HUES64 (cell line): Measurements from ENCODE around the gene SHC1.

Source experiments
- H3K27ac ChIP-seq: 2 replicates; pipeline ENCODE4 v1.7.0; 2013; ENCODE audit warnings: low read depth, low read length, inconsistent platforms
- H3K27me3 ChIP-seq: 2 replicates; pipeline ENCODE4 v1.6.1; 2013; ENCODE audit warnings: mild to moderate bottlenecking, low read length; ENCODE audit not compliant: insufficient read depth
- H3K36me3 ChIP-seq: 2 replicates; pipeline ENCODE4 v1.6.1; 2013; ENCODE audit warnings: mild to moderate bottlenecking, low read length; ENCODE audit not compliant: insufficient read depth
- H3K4me1 ChIP-seq: 2 replicates; pipeline ENCODE4 v1.6.1; 2013; ENCODE audit warnings: mild to moderate bottlenecking, low read length, moderate library complexity; ENCODE audit not compliant: insufficient read depth
- H3K4me3 ChIP-seq: 2 replicates; pipeline ENCODE4 v1.5.1; 2013; ENCODE audit warnings: mild to moderate bottlenecking, low read length, moderate library complexity
- H3K9ac ChIP-seq: 2 replicates; pipeline ENCODE4 v1.6.1; 2013; ENCODE audit warnings: mild to moderate bottlenecking, low read depth, low read length
- H3K9me3 ChIP-seq: 2 replicates; pipeline ENCODE4 v1.6.1; 2013; ENCODE audit warnings: low read depth, low read length; ENCODE audit not compliant: insufficient read depth
- WGBS: fragments of 150-250, 120-280 bp; methylation state at CpG from one replicate; pipeline ENCODE4 v1.1.7; 2013; ENCODE audit warnings: missing lambda C conversion rate; 5-methylcytosine and 5-hydroxymethylcytosine counted together

SHC1 gene

DNA sequence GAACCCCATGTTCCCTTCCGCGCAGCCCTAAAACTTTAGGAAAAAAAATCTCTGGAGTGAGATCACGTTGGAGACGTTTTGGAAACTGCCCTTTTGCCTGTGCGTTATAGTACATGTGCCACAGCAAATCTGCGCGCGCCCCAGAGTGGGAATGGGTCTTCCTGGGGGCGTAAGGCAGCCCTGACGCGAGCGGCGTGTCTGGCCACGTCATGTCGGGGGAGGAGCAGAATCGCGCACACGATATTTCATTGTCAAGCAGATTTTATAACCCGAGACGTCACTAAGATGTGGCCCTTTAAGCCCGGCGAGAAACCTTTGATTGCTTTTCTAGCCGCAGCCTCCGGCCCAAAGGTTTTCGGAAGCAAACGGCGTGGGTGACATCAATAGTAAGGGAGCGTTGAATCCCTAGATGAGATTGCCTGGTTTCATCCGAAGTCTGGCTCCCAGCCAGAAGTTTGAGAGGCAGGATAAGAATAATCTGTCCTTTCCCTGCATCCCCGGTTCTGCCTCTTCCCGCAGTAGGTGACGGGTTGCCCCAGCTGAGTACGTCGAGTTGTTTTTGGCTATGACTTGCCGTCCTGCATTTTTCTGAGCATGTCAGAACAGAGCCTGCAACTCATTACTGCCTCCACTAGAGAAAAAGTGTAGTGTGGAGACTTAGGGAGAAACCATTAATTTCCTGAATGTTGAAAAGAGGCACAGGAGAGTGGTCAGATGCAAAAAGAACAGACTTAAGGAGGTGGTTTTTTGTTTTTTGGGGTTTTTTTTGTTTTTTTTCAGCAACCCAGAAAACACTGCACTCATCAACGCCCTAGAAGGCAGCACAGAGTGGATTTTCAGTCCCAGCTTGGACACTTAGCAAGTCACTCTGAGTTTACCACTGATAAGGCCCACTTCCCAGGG, 33.2 kb downstream of the SHC1 start:
- peaks cover 8% of the 10 kb centered on the region; the same call in 1 of the 2 replicates for H3K4me1 ChIP-seq
- WGBS = 2% methylated on average over 36 of the region's 36 CpGs

DNA sequence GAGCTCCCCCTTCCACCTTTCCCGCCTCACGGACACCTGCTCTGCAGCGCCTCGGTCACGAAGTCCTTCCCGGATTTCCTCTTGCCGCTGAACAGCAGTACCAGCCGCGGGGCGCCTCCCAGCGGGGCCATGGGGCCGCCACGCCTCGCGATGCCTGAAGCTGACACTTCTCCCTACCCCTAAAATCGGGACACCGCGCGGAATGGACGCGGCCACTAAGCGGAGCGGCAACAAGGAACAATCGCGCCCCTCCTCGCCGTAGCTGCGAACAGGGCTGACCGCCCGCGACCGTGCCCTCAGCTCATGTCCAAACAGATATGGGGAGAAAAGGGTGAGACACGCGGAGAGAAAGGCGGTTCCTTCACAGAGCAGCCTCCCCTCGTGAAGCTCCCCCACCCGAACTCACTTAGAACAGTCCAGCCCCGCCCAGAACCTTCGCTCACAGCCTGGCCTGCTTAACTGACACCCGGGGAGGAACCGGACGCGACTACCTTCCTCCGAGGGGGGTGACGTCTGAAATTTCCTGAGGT, 33.9 kb downstream of the SHC1 start, which contains the start of gene PMVK:
TSS of gene PMVK (minus strand) at position 165 of the 530 bp plus-strand sequence. CDS start at position 131, 34 bp downstream.
- peaks cover 8% of the 10 kb centered on the region; the same call in 1 of the 2 replicates for H3K4me1 ChIP-seq
- peak within 1 kb of the TSS; percentile 89 for H3K27ac ChIP-seq
- peak within 1 kb of the TSS; percentile 98 for H3K9ac ChIP-seq

More for the DNA sequence above, 33.2 kb downstream of the SHC1 start:
- Histone ChIP-seq H3K27me3 (no peaks in the 10 kb centered on the region), H3K9ac (peak overlapping the region; percentile 98), H3K9me3 (no peaks in the 10 kb centered on the region), H3K36me3 (no peaks in the 10 kb centered on the region), H3K27ac (peak overlapping the region; percentile 89), H3K4me3 (peak overlapping the region; percentile 80)

DNA sequence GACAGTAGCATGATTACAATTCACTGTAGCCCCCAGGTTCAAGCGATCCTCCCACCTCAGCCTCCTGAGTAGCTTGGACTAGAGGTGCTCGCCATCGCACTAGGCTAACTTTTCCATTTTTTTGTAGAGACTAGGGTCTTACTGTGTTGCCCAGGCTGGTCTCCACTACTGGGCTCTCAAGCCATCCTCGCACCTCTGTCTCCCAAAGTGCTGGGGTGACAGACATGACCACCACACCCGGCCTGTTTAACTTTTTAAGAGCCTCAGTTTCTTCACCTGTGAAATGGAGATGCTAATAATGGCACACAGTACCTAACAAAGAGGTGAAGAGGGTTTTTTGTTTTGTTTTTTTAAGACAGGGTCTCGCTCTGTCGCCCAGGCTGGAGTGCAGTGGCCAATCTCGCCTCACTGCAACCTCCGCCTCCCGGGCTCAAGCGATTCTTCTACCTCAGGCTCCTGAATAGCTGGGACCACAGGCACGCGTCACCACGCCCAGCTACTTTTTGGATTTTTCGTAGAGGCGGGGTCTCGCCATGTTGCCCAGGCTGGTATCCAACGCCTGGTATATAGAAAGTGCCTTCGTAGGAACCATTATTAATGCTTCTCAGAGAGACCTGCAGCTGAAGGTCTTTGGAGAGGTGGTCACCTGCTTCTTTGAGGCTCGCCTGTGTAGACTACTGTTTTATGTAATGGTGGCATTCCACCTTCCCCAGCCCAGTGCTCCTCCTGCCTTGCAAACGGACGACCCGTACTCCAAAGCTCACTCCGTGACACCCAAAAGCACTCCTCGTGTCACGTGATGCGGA, 34.6 kb downstream of the SHC1 start:
- H3K4me1 ChIP-seq = peaks cover 8% of the 10 kb centered on the region; the same call in 1 of the 2 replicates
- H3K9ac ChIP-seq = peak overlapping the region; percentile 98
- H3K4me3 ChIP-seq = peak overlapping the region; percentile 80
- WGBS = 50% methylated on average over 26 of the region's 27 CpGs
- peak overlapping the region; percentile 89; the same call in 1 of the 2 replicates for H3K27ac ChIP-seq
- H3K9me3 ChIP-seq = no peaks in the 10 kb centered on the region
- H3K27me3 ChIP-seq = no peaks in the 10 kb centered on the region
- no peaks in the 10 kb centered on the region for H3K36me3 ChIP-seq

More for the DNA sequence above, 33.9 kb downstream of the SHC1 start, which contains the start of gene PMVK:
- no peaks in the 10 kb centered on the region for H3K36me3 ChIP-seq
- H3K27me3 ChIP-seq = no peaks in the 10 kb centered on the region
- under 1% methylated on average over 45 of the region's 45 CpGs for WGBS
- no peaks in the 10 kb centered on the region for H3K9me3 ChIP-seq
- peak within 1 kb of the TSS; percentile 80 for H3K4me3 ChIP-seq

DNA sequence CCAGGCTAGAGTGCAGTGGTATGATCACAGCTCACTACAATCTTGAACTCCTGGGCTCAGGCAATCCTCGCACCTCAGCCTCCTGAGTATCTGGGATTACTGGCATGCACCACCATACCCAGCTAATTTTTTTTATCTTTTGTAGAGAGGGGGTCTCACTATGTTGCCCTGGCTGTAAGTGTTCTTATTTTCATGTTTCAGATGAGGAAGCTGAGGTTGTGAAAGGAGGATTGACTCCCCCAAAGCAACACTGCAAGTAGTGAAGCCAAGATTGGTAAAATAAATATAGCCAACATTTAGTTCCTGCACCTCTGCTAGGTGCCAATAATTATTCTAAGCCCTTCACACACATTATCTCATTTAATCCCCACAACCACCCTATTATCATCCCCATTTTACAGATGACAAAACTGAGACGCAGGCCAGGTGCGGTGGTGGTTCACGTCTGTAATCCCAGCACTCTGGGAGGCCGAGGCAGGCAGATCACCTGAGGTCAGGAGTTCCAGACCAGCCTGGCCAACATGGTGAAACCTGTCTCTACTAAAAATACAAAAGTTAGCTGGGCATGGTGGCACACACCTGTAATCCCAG, 36.1 kb downstream of the SHC1 start:
- Histone ChIP-seq H3K9ac (no peak overlapping the region), H3K4me1 (no peaks in the 10 kb centered on the region), H3K27me3 (no peaks in the 10 kb centered on the region), H3K27ac (no peak overlapping the region), H3K36me3 (no peaks in the 10 kb centered on the region), H3K9me3 (no peaks in the 10 kb centered on the region), H3K4me3 (no peak overlapping the region)
- 98% methylated on average over 5 of the region's 5 CpGs for WGBS

DNA sequence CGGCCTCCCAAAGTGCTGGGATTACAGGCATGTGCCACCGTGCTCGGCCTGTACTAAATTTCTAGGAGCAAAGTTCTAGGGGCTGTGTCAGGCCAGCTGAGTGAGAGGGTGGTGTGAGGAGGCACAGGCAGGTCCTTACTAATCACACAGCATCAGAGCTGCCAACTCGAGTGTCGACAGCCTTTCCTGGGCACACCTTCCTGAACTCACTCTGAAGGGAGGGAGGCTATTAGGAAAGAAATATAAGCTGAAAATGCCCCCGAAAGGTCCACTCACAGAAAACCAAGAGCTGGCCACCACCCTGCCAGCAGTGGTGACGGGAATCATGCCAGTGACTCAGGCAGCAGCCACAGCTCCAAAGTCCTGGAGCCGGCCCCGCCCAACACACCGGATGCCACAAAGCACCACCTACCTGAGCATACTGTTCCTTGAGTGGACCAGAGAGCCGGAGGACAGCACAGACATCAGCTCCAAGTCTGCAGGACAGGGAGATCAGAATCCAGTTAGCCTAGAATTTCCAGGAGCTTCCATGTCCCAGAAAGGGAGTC, 38.5 kb downstream of the SHC1 start:
- 94% methylated on average over 11 of the region's 11 CpGs for WGBS
- Histone ChIP-seq H3K27me3 (no peaks in the 10 kb centered on the region), H3K4me3 (no peak overlapping the region), H3K27ac (no peak overlapping the region), H3K9me3 (no peaks in the 10 kb centered on the region), H3K9ac (no peak overlapping the region), H3K36me3 (no peaks in the 10 kb centered on the region; the same call in 1 of the 2 replicates), H3K4me1 (no peaks in the 10 kb centered on the region)

DNA sequence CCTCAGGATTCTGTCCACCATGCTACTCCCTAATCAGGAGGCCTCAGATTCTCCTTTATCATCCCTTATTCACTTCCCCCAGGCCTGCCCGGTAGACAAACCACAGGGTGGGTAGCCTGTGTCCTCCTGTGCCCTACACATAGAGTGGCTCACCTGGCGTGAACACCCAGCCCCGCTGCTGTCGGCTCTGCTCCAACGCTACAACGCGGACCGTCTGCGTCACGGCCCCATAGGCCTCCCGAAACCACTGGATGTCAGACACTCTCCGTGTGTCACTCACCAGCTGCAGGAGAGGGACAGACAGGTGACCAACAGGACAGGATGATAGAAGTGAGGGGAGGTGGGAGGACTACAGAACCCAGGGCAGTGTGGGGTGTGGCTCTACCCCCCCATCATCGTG, 44.3 kb downstream of the SHC1 start:
- no peak overlapping the region for H3K9ac ChIP-seq
- H3K4me3 ChIP-seq = no peak overlapping the region
- H3K27me3 ChIP-seq = no peaks in the 10 kb centered on the region
- peaks cover 25% of the 10 kb centered on the region for H3K36me3 ChIP-seq
- H3K27ac ChIP-seq = no peak overlapping the region
- H3K4me1 ChIP-seq = no peaks in the 10 kb centered on the region
- H3K9me3 ChIP-seq = no peaks in the 10 kb centered on the region
- 94% methylated on average over 13 of the region's 13 CpGs for WGBS

DNA sequence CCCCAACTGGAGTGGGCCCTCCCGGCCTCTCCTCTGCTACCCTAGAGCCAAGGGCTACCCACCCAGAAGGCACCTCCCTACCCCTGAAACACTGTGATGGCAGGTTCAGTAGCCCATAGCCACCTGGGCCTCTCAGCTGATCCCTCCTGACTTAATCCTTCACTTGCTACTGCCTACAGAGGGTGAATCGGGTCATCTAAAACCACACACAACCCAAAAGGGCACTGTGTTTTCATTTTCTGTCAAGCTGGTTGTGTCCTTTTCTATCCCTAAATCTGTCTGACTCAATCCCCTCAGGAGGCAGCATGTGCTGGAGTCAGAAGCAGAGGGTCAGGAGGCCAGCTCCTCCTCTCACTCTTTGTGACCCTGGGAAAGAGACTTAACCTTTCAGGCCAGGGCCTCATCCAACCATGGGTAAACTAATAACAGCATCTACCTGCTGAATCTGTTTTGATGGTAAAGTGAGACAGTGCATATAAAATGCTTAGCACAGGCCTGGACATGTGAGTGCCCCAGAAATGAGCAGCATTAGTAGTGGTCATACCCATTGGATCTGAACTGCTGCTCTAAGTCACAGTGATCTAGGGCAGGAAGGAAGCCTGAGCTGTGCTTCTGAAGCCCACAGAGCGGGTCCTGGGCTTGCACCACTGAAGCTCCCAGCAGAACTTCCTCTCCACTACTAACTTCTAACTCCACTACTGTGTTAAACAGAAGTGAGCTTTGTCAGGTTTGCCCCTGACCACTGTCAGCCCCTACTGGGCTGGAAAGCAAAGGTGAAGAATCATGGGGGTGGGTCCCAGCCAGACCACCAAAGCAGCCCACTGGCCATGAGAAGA, 45.0 kb downstream of the SHC1 start:
- Histone ChIP-seq H3K4me1 (no peaks in the 10 kb centered on the region), H3K27me3 (no peaks in the 10 kb centered on the region), H3K27ac (no peak overlapping the region), H3K9me3 (no peaks in the 10 kb centered on the region), H3K36me3 (peaks cover 25% of the 10 kb centered on the region), H3K9ac (no peak overlapping the region), H3K4me3 (no peak overlapping the region)
- 97% methylated on average over 3 of the region's 3 CpGs for WGBS

DNA sequence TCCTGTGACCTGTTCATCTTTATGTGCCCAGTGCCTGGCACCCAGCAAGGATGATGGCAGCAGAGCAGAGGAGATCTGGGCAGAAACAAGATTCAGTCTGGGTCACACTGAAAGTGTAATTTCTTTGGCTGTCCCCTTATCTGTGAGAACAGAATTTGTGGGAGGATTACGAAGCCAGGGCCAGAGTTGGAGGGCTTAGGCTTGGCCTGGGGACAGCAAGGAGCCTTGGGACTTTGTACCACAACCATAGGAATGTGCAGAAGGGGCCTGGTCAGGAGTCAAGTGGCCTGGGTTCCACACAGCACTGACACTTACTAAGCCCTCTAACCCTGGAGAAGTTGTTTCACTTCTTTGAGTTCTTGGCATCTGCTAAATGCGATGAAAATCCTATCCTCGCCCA, 46.9 kb downstream of the SHC1 start:
- 93% methylated on average over 3 of the region's 3 CpGs for WGBS

DNA sequence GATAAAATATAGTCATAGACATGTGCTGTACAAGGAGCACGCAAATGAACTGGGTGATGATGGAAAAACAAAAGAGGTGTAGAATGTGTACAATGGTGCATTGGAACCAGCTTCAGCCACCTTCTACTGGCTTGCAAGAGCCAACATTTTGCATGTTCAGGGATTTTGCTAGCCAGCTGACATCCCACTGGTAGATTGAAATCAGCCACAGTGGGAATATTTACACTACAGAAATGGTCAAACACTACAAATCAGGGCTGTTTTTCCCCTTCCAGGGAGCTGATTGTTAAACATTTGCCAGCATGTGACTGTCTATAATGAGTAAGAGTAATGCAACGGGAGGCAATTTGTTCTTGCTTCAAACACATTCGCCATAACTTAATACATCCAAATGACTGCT, 57.3 kb downstream of the SHC1 start:
- no peak overlapping the region for H3K27ac ChIP-seq
- no peak overlapping the region for H3K9ac ChIP-seq
- peaks cover 10% of the 10 kb centered on the region for H3K9me3 ChIP-seq
- H3K36me3 ChIP-seq = no peaks in the 10 kb centered on the region
- no peak overlapping the region for H3K4me3 ChIP-seq
- WGBS = 98% methylated on average over 3 of the region's 3 CpGs
- H3K27me3 ChIP-seq = no peaks in the 10 kb centered on the region
- H3K4me1 ChIP-seq = no peaks in the 10 kb centered on the region

More for the DNA sequence above, 46.9 kb downstream of the SHC1 start:
- Histone ChIP-seq H3K4me3 (no peak overlapping the region), H3K4me1 (no peaks in the 10 kb centered on the region), H3K9ac (no peak overlapping the region), H3K27ac (no peak overlapping the region), H3K9me3 (no peaks in the 10 kb centered on the region), H3K36me3 (peaks cover 25% of the 10 kb centered on the region), H3K27me3 (no peaks in the 10 kb centered on the region)

DNA sequence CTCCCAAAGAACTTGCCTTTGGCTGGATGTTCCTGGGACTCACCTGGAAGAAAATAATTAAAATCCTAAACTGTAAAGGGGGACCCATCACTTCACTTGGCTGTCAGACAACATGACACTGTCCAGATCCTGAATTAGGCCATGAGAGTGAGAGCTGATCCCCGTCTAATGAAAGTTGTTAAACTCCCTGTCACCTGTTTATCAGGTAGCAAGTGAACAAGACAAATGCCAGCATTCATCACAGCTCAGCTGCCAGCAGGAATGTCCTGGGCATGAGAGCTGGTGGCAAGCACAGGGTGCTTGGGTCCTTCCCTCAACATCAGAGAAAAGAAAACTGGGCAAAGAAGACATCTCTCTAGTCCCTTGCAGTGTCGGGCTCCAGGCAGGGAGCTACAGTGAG, 57.8 kb downstream of the SHC1 start:
- 93% methylated on average over 2 of the region's 2 CpGs for WGBS

More for the DNA sequence above, 57.8 kb downstream of the SHC1 start:
- Histone ChIP-seq H3K27me3 (no peaks in the 10 kb centered on the region), H3K9me3 (peaks cover 11% of the 10 kb centered on the region), H3K27ac (no peak overlapping the region), H3K4me3 (no peak overlapping the region), H3K36me3 (no peaks in the 10 kb centered on the region), H3K9ac (no peak overlapping the region), H3K4me1 (no peaks in the 10 kb centered on the region)
